K562 (cell line): ENCODE measurements around the gene SKIL. TPM values are rescaled to one million over a fixed set of nuclear protein-coding genes. Genes with fewer than 3 reads are reported as not detected.
"Not testable (repeated sequence)": the region's sequence is repeated elsewhere in the genome, so short reads cannot be mapped to it uniquely, and the experiment has no call there.

Experiments used
- ATAC-seq: fragments of 200-7000 bp; cut with Tn5 transposase; 3 replicates; pipeline ENCODE4 v1.9.1; 2020; ENCODE audit warnings: moderate library complexity
- BruUV-seq: library from RNA; stranded (reverse); fragments of 400-500 nt; replicated peaks from 2 replicates; lab custom pipeline; 2021; lab: Mats Ljungman, UMichigan
- CTCF ChIA-PET: fragments of 300-600 bp; formaldehyde crosslinking; extraction: SDS; loops from one replicate; lab custom pipeline; 2021; ENCODE audit warnings: low intra/inter-chr PET ratio; lab: Yijun Ruan, JAX
- POLR2A ChIA-PET: fragments of 300-600, 350-650 bp; sonication (Branson Sonifier 250); formaldehyde crosslinking; extraction: SDS; loops from one replicate; lab custom pipeline; 2021; ENCODE audit warnings: antibody characterized with exemption, inconsistent platforms; lab: Yijun Ruan, JAX
- DNase-seq, 4 experiments: peaks; one replicate each; pipeline versions ENCODE4 v3.0.0 to v3.0.0-alpha.2; 2011 to 2018; ENCODE audit warnings: low spot score in 3 of 4, mixed read lengths in 3 of 4; ENCODE audit errors: extremely low read depth in 1 of 4
- FAIRE-seq: peaks from 2 replicates; lab custom pipeline; 2011; peaks lifted over from hg19 to GRCh38; lab: Jason Lieb, UNC
- H2AFZ ChIP-seq: 2 replicates; pipeline ENCODE4 v1.6.0; 2011; ENCODE audit warnings: low read depth, low read length, control low read depth, inconsistent platforms
- H3K27ac ChIP-seq: fragments of 200-600 bp; 3 replicates; pipeline ENCODE4 v1.8.0; 2011; ENCODE audit warnings: low read depth, mild to moderate bottlenecking, control low read depth, inconsistent platforms, low read length, moderate library complexity, mixed read lengths; ENCODE audit errors: extremely low read depth
- H3K27me3 ChIP-seq, 2 experiments: fragments of 300-600 bp in 1 of 2; 2 replicates in 1 of 2; 3 replicates in 1 of 2; pipeline versions ENCODE4 v1.6.0 to v1.8.0; 2011; ENCODE audit warnings: inconsistent platforms in 2 of 2, low read length in 2 of 2, mild to moderate bottlenecking in 1 of 2, mixed read lengths in 1 of 2, moderate library complexity in 1 of 2; ENCODE audit not compliant: control insufficient read depth in 2 of 2, insufficient read depth in 2 of 2
- H3K36me3 ChIP-seq: fragments of 300-600 bp; 3 replicates; pipeline ENCODE4 v1.8.0; 2011; ENCODE audit warnings: mild to moderate bottlenecking, low read length, inconsistent platforms; ENCODE audit not compliant: control insufficient read depth, insufficient read depth
- H3K4me1 ChIP-seq, 2 experiments: fragments of 200-600 bp in 1 of 2; replicated peaks in 1 of 2; 2 replicates in 1 of 2; 3 replicates in 1 of 2; pipeline versions ENCODE4 v1.5.1 to v1.8.0; 2011; ENCODE audit warnings: inconsistent platforms in 2 of 2, low read length in 2 of 2, mild to moderate bottlenecking in 1 of 2, mixed read lengths in 1 of 2, moderate library complexity in 1 of 2; ENCODE audit not compliant: control insufficient read depth in 2 of 2, insufficient read depth in 2 of 2
- H3K4me2 ChIP-seq: 2 replicates; pipeline ENCODE4 v1.6.1; 2011; ENCODE audit warnings: low read length, control low read depth, inconsistent platforms, mixed read lengths; ENCODE audit not compliant: insufficient read depth
- H3K4me3 ChIP-seq: fragments of 200-600 bp; sonication (generic), shearing (Covaris generic); 2 replicates; pipeline ENCODE4 v1.5.1; 2016; ENCODE audit warnings: control low read depth, inconsistent platforms
- H3K79me2 ChIP-seq: fragments of 200-600 bp; 3 replicates; pipeline ENCODE4 v1.8.0; 2011; ENCODE audit warnings: low read length, inconsistent platforms; ENCODE audit not compliant: control insufficient read depth, insufficient read depth
- H3K9ac ChIP-seq, 2 experiments: 2 replicates each; pipeline versions ENCODE4 v1.6.0 to v1.6.1; 2011; ENCODE audit warnings: low read depth in 2 of 2, low read length in 2 of 2, control low read depth in 1 of 2, inconsistent platforms in 1 of 2, mild to moderate bottlenecking in 1 of 2, mixed read lengths in 1 of 2; ENCODE audit not compliant: insufficient read depth in 1 of 2
- H3K9me1 ChIP-seq: one replicate; pipeline ENCODE4 v1.6.0; 2011; ENCODE audit warnings: inconsistent platforms, mild to moderate bottlenecking, low read length, moderate library complexity; ENCODE audit not compliant: control insufficient read depth, insufficient read depth
- H3K9me3 ChIP-seq: replicated peaks from 2 replicates; pipeline ENCODE4 v1.5.1; 2011; ENCODE audit warnings: low read depth, low read length, inconsistent platforms; ENCODE audit not compliant: control insufficient read depth, insufficient read depth
- H4K20me1 ChIP-seq: replicated peaks from 2 replicates; pipeline ENCODE4 v1.6.1; 2011; ENCODE audit warnings: low read length, inconsistent platforms, mixed read lengths; ENCODE audit not compliant: control insufficient read depth, insufficient read depth
- CXXC5 ChIP-seq: fragments of 250-450 bp; sonication (Bioruptor Pico); IDR thresholded peaks from 2 replicates; pipeline ENCODE4 v1.8.0; 2022; ENCODE audit warnings: inconsistent platforms, mild to moderate bottlenecking, moderate library complexity
- EP300 ChIP-seq: IDR thresholded peaks from 2 replicates; pipeline ENCODE4 v1.6.1; 2012; ENCODE audit warnings: low read length, improper control_type of control experiment
- ETV1 ChIP-seq: fragments of 450-650 bp; conservative IDR thresholded peaks from 2 replicates; pipeline ENCODE4 v1.6.1; 2016; ENCODE audit warnings: missing genetic modification characterization, control low read depth, low read depth, missing compliant biosample characterization
- NCOR1 ChIP-seq: fragments of 450-650 bp; IDR thresholded peaks from 2 replicates; pipeline ENCODE4 v1.6.1; 2016; ENCODE audit warnings: mild to moderate bottlenecking, moderate library complexity
- RFX1 ChIP-seq: fragments of 450-650 bp; IDR thresholded peaks from 2 replicates; pipeline ENCODE4 v1.6.1; 2016; ENCODE audit warnings: mild to moderate bottlenecking, moderate library complexity
- SMAD4 ChIP-seq: fragments of 250-450 bp; sonication (Bioruptor Pico); conservative IDR thresholded peaks from 2 replicates; pipeline ENCODE4 v1.8.0; 2021; ENCODE audit warnings: inconsistent platforms, mild to moderate bottlenecking, moderate library complexity
- SRF ChIP-seq, 2 experiments: fragments of 250-450, 450-650 bp in 1 of 2; sonication (Bioruptor Pico) in 1 of 2; sonication (generic) in 1 of 2; formaldehyde crosslinking; IDR thresholded peaks; 2 replicates each; pipeline versions ENCODE4 v1.5.0 to v1.5.1; 2020 to 2022; ENCODE audit warnings: mild to moderate bottlenecking in 1 of 2, missing genetic modification reagents in 1 of 2
- YY1 ChIP-seq, 3 experiments: IDR thresholded peaks; 2 replicates each; pipeline ENCODE4 v1.6.1; 2011; ENCODE audit warnings: low read length in 2 of 3, mild to moderate bottlenecking in 2 of 3, moderate library complexity in 2 of 3, borderline replicate concordance in 1 of 3, control low read depth in 1 of 3, low read depth in 1 of 3; ENCODE audit not compliant: insufficient read depth in 3 of 3, insufficient replicate concordance in 2 of 3, control insufficient read depth in 1 of 3, insufficient read length in 1 of 3; ENCODE audit errors: extremely low read depth in 1 of 3
- WGBS: fragments of 100-300 bp; shearing (Covaris generic); methylation state at CpG from one replicate; pipeline ENCODE4 v1.1.6; 2016; ENCODE audit warnings: low coverage, mixed read lengths; ENCODE audit not compliant: insufficient coverage; ENCODE audit errors: missing lambda C conversion rate; 5-methylcytosine and 5-hydroxymethylcytosine counted together
- in situ Hi-C: fragments of 300-500 bp; cut with MboI; formaldehyde crosslinking; loops from 4 replicates; pipeline ENCODE4 v1.15.0; 2018; ENCODE audit warnings: inconsistent platforms, mixed read lengths
- intact Hi-C: fragments of 100-400 bp; cut with micrococcal nuclease; formaldehyde crosslinking; loops from 2 replicates; pipeline ENCODE4 v1.14.2; 2022
- polyA plus RNA-seq, 8 experiments: library from polyadenylated mRNA; depleted of rRNA in 4 of 8; stranded (reverse) in 5 of 8; unstranded in 3 of 8; fragments of >200 nt; fragmentation: Nextera tagmentation in 2 of 8; fragmentation: Illumina TruSeq in 1 of 8; extraction: Ambion mirVana in 2 of 8; extraction: Trizol in 1 of 8; gene quantifications; 2 replicates each; pipeline versions ENCODE4 v1.2.1 to v1.2.3, GENCODE V29; 2011 to 2014; ENCODE audit warnings: inconsistent platforms in 1 of 8, missing spikeins in 1 of 8
- total RNA-seq, 7 experiments: library from RNA; depleted of rRNA in 6 of 7; stranded (reverse); fragments of >200 nt in 6 of 7; fragmentation: Illumina TruSeq in 2 of 7; extraction: Trizol in 2 of 7; gene quantifications; 2 replicates each; pipeline versions ENCODE4 v1.2.1 to v1.2.3, GENCODE V29; 2011 to 2021; ENCODE audit warnings: low replicate concordance in 1 of 7
- TF ChIP-seq, protein P1 (sequence below): fragments of 450-650 bp; IDR thresholded peaks from 2 replicates; pipeline ENCODE4 v1.6.1; 2017; ENCODE audit warnings: antibody characterized with exemption, mild to moderate bottlenecking

SKIL gene
- total and polyA plus RNA-seq, 9 of the 15 experiments (the other 6 are each of a cell fraction or from before 2014, with no cell fraction given): 4.3 to 19.1 (median 9.7) TPM

DNA sequence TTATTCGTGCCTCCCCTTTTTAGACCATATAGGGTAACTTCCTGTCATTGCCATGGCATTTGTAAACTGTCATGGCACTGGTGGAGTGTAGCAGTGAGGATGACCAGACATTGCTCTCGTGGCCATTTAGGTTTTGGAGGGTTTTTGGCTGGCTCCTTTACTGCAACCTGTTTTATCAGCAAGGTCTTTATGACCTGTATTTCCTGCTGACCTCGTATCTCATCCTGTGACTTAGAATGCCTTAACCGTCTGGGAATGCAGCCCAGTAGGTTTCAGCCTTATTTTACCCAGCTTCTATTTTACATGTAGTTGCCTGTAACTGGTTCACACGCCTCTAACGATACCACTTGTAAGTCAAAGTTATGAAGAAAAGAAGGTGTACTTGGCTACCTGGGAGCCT, 13.7 kb upstream of the SKIL start:
- peak; percentile 79 for ATAC-seq
- CTCF ChIA-PET, H3K4me3 ChIP-seq, intact Hi-C loops, H3K36me3 ChIP-seq, BruUV-seq, H4K20me1 ChIP-seq, H3K79me2 ChIP-seq, POLR2A ChIA-PET, H3K27me3 ChIP-seq, H3K9ac ChIP-seq, H3K9me1 ChIP-seq, H3K9me3 ChIP-seq, in situ Hi-C loops: not testable (repeated sequence)
- DNase-seq: peak in 1 of 4 experiments; percentile 41
- Histone ChIP-seq H3K4me2 (peak overlapping the region; percentile 29), H3K27ac (peak overlapping the region; percentile 24; the same call in 2 of the 3 replicates), H3K4me1 (peaks cover 0 to 15% of the 10 kb centered on the region in 2 experiments; a peak in 2 of 5 replicates), H2AFZ (peak overlapping the region; percentile 92)
- FAIRE-seq: peak; percentile 55
- TF ChIP-seq YY1 (IDR thresholded peaks at IDR 0.05; ENCODE audit: borderline replicate concordance in 1 of 3, control insufficient read depth in 1 of 3, extremely low read depth in 1 of 3, insufficient read depth in 3 of 3, insufficient read length in 1 of 3, insufficient replicate concordance in 2 of 3, low read depth in 1 of 3, low read length in 2 of 3): peak in 1 of 3 experiments; percentile 56
- peak; percentile 71 to 85; a peak in 3 of 4 replicates for TF ChIP-seq SRF (CRISPR knock-in tag; IDR thresholded peaks at IDR 0.05)
- peak; percentile 88 for TF ChIP-seq SMAD4 (CRISPR knock-in tag)
- TF ChIP-seq ETV1 (tag): peak; percentile 36; the same call in 1 of the 2 replicates
- TF ChIP-seq RFX1: peak; percentile 85
- TF ChIP-seq CXXC5 (CRISPR knock-in tag): 0 out of 2 replicates have a peak, but pooled peaks have one; percentile 13
- 0 out of 2 replicates have a peak, but pooled peaks have one; percentile 7 for TF ChIP-seq NCOR1
- TF ChIP-seq, protein P1, sequence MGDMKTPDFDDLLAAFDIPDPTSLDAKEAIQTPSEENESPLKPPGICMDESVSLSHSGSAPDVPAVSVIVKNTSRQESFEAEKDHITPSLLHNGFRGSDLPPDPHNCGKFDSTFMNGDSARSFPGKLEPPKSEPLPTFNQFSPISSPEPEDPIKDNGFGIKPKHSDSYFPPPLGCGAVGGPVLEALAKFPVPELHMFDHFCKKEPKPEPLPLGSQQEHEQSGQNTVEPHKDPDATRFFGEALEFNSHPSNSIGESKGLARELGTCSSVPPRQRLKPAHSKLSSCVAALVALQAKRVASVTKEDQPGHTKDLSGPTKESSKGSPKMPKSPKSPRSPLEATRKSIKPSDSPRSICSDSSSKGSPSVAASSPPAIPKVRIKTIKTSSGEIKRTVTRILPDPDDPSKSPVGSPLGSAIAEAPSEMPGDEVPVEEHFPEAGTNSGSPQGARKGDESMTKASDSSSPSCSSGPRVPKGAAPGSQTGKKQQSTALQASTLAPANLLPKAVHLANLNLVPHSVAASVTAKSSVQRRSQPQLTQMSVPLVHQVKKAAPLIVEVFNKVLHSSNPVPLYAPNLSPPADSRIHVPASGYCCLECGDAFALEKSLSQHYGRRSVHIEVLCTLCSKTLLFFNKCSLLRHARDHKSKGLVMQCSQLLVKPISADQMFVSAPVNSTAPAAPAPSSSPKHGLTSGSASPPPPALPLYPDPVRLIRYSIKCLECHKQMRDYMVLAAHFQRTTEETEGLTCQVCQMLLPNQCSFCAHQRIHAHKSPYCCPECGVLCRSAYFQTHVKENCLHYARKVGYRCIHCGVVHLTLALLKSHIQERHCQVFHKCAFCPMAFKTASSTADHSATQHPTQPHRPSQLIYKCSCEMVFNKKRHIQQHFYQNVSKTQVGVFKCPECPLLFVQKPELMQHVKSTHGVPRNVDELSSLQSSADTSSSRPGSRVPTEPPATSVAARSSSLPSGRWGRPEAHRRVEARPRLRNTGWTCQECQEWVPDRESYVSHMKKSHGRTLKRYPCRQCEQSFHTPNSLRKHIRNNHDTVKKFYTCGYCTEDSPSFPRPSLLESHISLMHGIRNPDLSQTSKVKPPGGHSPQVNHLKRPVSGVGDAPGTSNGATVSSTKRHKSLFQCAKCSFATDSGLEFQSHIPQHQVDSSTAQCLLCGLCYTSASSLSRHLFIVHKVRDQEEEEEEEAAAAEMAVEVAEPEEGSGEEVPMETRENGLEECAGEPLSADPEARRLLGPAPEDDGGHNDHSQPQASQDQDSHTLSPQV: peak; percentile 17; the same call in 1 of the 2 replicates
- peak; percentile 40; the same call in 1 of the 2 replicates for TF ChIP-seq EP300
- WGBS: 26% methylated on average over 6 of the region's 6 CpGs
